Measurements from ENCODE around the gene SLC2A9. TPM values are rescaled to one million over a fixed set of nuclear protein-coding genes. Genes with fewer than 3 reads are reported as not detected.

SLC2A9 gene
- total RNA-seq, 1 donor from 2014 or later: 3.1 TPM

- H3K4me3 Mint-ChIP-seq (ENCODE audit: low read depth): no peak overlapping the region
Observed at GRCh38 chr4:9977518-9978031, 43.7 kb downstream of the SLC2A9 start.

DNA sequence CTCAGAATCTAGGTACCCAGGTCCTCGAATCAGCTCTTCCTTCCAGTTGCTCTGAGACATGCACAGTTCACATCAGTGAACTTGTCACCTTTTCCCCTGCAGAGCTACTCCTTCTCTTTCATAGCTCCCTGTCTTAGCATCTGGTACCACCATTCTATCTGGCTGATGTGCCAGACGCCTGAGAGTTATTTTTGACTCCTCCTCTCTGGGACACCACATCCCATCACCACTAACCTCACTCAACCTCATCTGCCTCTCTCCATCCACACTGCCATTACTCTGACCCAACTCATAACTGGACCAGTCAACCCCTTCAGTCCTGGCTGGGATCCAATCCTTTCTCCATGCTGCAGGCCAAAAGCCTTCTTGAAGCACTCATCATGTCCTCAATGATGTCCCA lies 44.5 kb downstream of the SLC2A9 start:
- H3K27ac Mint-ChIP-seq: no peak overlapping the region
- TF ChIP-seq, protein P1, sequence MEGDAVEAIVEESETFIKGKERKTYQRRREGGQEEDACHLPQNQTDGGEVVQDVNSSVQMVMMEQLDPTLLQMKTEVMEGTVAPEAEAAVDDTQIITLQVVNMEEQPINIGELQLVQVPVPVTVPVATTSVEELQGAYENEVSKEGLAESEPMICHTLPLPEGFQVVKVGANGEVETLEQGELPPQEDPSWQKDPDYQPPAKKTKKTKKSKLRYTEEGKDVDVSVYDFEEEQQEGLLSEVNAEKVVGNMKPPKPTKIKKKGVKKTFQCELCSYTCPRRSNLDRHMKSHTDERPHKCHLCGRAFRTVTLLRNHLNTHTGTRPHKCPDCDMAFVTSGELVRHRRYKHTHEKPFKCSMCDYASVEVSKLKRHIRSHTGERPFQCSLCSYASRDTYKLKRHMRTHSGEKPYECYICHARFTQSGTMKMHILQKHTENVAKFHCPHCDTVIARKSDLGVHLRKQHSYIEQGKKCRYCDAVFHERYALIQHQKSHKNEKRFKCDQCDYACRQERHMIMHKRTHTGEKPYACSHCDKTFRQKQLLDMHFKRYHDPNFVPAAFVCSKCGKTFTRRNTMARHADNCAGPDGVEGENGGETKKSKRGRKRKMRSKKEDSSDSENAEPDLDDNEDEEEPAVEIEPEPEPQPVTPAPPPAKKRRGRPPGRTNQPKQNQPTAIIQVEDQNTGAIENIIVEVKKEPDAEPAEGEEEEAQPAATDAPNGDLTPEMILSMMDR (IDR thresholded peaks at IDR 0.05; ENCODE audit: unreplicated experiment): no peak
- H3K27me3 Mint-ChIP-seq: peaks cover 8% of the 10 kb centered on the region
- DNase-seq (ENCODE audit: low spot score, unreplicated experiment): no peak
- peaks cover 17% of the 10 kb centered on the region for H3K9me3 Mint-ChIP-seq (ENCODE audit: low read depth)
- no peaks in the 10 kb centered on the region for H3K36me3 Mint-ChIP-seq (ENCODE audit: insufficient read depth)
- H3K4me1 Mint-ChIP-seq (ENCODE audit: low read depth): peaks cover 1% of the 10 kb centered on the region
- no peak overlapping the region for H3K4me3 Mint-ChIP-seq (ENCODE audit: low read depth)

More at GRCh38 chr4:9977518-9978031, 43.7 kb downstream of the SLC2A9 start:
- TF ChIP-seq, protein P1 (IDR thresholded peaks at IDR 0.05; ENCODE audit: unreplicated experiment): no peak
- no peak overlapping the region for H3K27ac Mint-ChIP-seq
- no peak for DNase-seq (ENCODE audit: low spot score, unreplicated experiment)
- H3K4me1 Mint-ChIP-seq (ENCODE audit: low read depth): peaks cover 1% of the 10 kb centered on the region
- H3K9me3 Mint-ChIP-seq (ENCODE audit: low read depth): peaks cover 17% of the 10 kb centered on the region
- no peaks in the 10 kb centered on the region for H3K36me3 Mint-ChIP-seq (ENCODE audit: insufficient read depth)
- peaks cover 8% of the 10 kb centered on the region for H3K27me3 Mint-ChIP-seq

DNA sequence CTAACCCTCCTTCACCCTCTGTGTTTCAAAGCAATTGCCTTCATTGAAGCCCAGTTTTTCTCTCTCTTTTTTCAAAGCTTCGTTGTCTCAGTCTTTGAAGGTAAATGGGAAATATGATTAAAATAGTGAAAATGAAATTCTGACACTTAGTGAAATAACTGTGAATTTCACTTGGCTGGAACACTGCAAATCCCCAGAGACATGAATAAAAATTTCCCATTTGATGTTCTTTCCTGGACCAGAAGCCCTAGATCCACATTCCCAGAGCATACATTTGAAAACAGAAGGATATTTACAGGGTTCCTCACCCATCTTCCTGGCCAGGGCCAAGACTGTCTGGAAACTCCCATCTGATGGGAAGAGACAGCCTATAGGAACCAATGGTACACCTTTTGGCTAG lies 45.0 kb downstream of the SLC2A9 start:
- TF ChIP-seq, protein P1 (IDR thresholded peaks at IDR 0.05; ENCODE audit: unreplicated experiment): no peak
- Mint-ChIP-seq H3K36me3 (ENCODE audit: insufficient read depth) (no peaks in the 10 kb centered on the region), H3K4me1 (ENCODE audit: low read depth) (peaks cover 1% of the 10 kb centered on the region), H3K27ac (no peak overlapping the region), H3K9me3 (ENCODE audit: low read depth) (peaks cover 17% of the 10 kb centered on the region), H3K27me3 (peaks cover 8% of the 10 kb centered on the region), H3K4me3 (ENCODE audit: low read depth) (no peak overlapping the region)
- no peak for DNase-seq (ENCODE audit: low spot score, unreplicated experiment)

DNA sequence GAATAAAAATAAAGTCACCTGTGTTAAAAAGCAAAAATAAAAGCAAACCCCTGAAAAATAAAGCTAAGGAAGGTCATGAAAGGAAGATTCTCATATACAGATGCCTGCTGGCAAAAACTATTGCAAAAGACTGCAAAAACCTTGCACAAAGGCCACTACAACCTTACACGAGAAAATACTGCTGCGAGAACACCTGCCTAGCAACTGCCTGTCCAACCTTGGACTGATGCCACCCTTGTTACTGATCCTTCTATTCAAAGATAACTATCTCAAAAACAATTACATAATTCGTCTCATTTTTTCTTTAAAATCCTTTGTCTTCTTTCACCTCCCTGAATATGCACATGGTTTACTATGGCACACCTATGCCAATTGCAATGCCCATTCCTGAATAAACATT lies 49.6 kb downstream of the SLC2A9 start:
- H3K27ac Mint-ChIP-seq: no peak overlapping the region
- DNase-seq (ENCODE audit: low spot score, unreplicated experiment): no peak
- H3K4me1 Mint-ChIP-seq (ENCODE audit: low read depth): no peaks in the 10 kb centered on the region
- TF ChIP-seq, protein P1 (IDR thresholded peaks at IDR 0.05; ENCODE audit: unreplicated experiment): no peak
- H3K36me3 Mint-ChIP-seq (ENCODE audit: insufficient read depth): no peaks in the 10 kb centered on the region
- peaks cover 14% of the 10 kb centered on the region for H3K9me3 Mint-ChIP-seq (ENCODE audit: low read depth)
- no peak overlapping the region for H3K4me3 Mint-ChIP-seq (ENCODE audit: low read depth)
- no peaks in the 10 kb centered on the region for H3K27me3 Mint-ChIP-seq

DNA sequence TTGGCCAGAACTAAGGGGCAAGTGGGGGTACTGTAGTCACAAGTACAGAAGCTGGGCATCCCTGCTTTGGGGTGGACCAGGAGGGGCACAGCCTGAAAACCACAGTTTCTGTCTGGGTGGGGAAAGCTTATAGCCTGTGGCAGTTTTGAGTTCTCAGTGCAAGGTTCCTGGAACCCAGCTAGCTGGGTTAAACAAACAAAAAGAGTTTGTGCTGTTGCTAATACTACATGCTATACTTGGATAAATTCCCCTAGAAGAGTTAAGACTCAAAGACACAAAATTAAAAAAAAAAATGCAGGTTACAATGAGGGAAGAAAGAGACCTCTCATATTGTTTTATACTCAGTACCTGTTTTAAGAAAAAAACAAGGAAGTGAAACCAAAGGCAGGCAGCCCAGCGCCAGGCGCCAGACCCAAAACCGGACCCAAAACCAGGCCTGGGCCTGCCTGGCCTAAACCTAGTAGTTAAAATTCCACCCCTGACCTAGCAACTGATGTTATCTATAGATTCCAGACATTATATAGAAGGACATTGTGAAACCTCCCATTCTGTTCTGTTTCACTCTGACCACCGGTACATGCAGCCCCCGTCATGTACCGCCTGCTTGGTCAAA lies 50.8 kb downstream of the SLC2A9 start:
- DNase-seq (ENCODE audit: low spot score, unreplicated experiment): no peak
- TF ChIP-seq, protein P1 (IDR thresholded peaks at IDR 0.05; ENCODE audit: unreplicated experiment): no peak
- Mint-ChIP-seq H3K4me1 (ENCODE audit: low read depth) (no peaks in the 10 kb centered on the region), H3K27me3 (no peaks in the 10 kb centered on the region), H3K27ac (no peak overlapping the region), H3K9me3 (ENCODE audit: low read depth) (peaks cover 14% of the 10 kb centered on the region), H3K4me3 (ENCODE audit: low read depth) (no peak overlapping the region), H3K36me3 (ENCODE audit: insufficient read depth) (no peaks in the 10 kb centered on the region)

Data from progenitor cell of endocrine pancreas (in vitro differentiated cells).